ENCODE results near the gene CDK12.

DNA sequence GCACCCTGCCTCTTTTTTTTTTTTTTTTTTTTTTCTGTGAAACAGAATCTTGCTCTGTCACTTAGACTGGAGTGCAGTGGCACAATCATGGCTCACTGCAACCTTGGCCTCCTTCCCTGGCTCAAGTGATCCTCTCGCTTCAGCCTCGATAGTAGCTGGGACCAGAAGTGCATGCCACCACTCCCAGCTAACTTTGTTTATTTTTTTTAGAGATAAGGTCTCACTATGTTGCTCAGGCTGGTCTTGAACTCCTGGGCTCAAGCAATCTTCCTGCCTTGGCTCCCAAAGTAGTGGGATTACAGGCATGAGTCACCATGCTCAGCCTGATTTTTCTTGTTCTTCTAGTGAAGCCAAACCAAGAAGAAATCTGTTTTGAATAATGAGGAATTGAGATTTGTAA is 25.0 kb downstream of the CDK12 start:
- TF ChIP-seq EP300 (IDR thresholded peaks at IDR 0.05) (no peak), POLR2A (IDR thresholded peaks at IDR 0.05) (no peak)
- TF ChIP-seq, protein P1, sequence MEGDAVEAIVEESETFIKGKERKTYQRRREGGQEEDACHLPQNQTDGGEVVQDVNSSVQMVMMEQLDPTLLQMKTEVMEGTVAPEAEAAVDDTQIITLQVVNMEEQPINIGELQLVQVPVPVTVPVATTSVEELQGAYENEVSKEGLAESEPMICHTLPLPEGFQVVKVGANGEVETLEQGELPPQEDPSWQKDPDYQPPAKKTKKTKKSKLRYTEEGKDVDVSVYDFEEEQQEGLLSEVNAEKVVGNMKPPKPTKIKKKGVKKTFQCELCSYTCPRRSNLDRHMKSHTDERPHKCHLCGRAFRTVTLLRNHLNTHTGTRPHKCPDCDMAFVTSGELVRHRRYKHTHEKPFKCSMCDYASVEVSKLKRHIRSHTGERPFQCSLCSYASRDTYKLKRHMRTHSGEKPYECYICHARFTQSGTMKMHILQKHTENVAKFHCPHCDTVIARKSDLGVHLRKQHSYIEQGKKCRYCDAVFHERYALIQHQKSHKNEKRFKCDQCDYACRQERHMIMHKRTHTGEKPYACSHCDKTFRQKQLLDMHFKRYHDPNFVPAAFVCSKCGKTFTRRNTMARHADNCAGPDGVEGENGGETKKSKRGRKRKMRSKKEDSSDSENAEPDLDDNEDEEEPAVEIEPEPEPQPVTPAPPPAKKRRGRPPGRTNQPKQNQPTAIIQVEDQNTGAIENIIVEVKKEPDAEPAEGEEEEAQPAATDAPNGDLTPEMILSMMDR (IDR thresholded peaks at IDR 0.05) = no peak
